ENCODE data around the gene CNNM4. TPM values are rescaled to one million over a fixed set of nuclear protein-coding genes. Genes with fewer than 3 reads are reported as not detected.

CNNM4 gene
- total and polyA plus RNA-seq, 10 donors = 1.5 to 14.4 (median 7.8) TPM

DNA sequence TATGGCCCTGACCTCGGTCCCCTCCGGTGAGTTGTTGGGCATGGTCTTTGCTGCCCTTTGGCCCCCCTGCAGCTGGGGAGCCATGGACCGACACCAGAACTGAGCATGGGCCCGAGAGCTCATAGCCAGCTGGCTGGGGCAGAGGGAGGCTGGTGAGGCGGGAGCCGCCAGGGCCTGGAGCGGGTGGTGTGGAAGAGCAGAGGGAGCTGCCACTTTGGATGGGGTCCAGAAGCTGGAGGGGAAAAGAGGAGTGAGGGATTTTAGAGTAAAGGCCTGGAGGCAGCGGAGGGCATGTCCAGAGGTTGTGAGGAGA lies 38.9 kb downstream of the CNNM4 start:
- peaks cover 5 to 32% (median 16%) of the 10 kb centered on the region in 6 donors for H3K4me1 ChIP-seq
- DNase-seq = peak; percentile 54
- H3K4me3 ChIP-seq = no peak overlapping the region
- no peaks in the 10 kb centered on the region for H3K9me3 ChIP-seq
- intact Hi-C loops (cut with DNase I; ENCODE audit: low total_unique reads) = no loop called here
- 87 to 96% (median 91%) methylated on average over 8 of the region's 8 CpGs for WGBS, 5 donors
- no peaks in the 10 kb centered on the region for H3K27me3 ChIP-seq (replicated peaks in 1 of 7)
- no peak overlapping the region for H3K27ac ChIP-seq
- TF ChIP-seq POLR2AphosphoS5 (IDR thresholded peaks at IDR 0.05) (no peak), POLR2A (IDR thresholded peaks at IDR 0.05) (no peak)
- TF ChIP-seq, protein P1, sequence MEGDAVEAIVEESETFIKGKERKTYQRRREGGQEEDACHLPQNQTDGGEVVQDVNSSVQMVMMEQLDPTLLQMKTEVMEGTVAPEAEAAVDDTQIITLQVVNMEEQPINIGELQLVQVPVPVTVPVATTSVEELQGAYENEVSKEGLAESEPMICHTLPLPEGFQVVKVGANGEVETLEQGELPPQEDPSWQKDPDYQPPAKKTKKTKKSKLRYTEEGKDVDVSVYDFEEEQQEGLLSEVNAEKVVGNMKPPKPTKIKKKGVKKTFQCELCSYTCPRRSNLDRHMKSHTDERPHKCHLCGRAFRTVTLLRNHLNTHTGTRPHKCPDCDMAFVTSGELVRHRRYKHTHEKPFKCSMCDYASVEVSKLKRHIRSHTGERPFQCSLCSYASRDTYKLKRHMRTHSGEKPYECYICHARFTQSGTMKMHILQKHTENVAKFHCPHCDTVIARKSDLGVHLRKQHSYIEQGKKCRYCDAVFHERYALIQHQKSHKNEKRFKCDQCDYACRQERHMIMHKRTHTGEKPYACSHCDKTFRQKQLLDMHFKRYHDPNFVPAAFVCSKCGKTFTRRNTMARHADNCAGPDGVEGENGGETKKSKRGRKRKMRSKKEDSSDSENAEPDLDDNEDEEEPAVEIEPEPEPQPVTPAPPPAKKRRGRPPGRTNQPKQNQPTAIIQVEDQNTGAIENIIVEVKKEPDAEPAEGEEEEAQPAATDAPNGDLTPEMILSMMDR (IDR thresholded peaks at IDR 0.05 in 8 of 11, conservative IDR thresholded peaks at IDR 0.05 in 3 of 11) = no peak
- peaks cover 0 to 51% (median 29%) of the 10 kb centered on the region in 6 donors for H3K36me3 ChIP-seq

DNA sequence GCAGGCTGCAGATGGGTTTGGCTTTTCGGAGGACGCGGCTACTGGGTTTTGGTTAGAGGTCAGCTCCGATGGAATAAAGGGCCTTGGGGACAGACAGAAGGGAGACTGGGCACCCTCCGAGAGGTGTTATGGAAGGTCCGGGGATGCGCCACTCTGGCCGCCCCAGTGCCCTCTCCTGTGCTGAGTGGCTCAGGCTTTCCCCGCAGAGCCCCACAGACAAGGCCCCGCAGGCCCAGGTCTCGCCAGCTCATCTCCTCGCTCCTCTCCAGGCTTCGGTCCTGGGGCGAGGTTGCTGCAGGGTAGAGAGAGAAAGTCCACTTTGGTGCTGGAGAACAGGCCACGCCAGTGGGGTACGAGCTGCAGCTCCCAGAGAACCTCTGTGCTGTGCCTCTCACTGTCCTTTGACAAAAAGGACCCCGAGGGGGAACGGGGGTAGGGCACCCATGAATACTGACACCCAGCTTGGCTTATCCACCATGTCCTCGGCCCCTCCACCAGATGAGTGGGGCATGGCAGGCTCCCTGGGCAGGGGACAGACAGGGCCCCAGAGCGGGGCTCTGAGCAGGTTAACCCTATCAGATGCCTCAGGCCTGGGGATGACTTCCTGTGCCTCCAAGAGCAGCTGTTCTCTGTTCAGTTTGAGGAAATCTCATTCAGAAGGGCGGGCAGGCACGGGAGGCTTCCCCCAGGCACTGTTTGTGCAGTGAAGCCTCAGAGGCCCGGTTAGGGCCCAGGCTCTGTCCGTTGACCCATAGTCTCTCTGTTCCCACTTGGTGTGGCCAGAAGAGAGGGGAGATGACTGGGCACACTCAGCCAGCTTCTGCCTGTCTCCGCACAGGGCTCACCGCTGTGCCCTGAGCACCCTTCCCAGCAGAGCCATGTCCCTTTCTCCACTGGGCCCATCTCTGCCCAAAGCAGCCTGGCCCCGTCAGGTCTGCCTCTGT lies 39.6 kb downstream of the CNNM4 start:
- peak overlapping the region in 3 of 8 donors; percentile 8 to 35 (median 12) for H3K27ac ChIP-seq

DNA sequence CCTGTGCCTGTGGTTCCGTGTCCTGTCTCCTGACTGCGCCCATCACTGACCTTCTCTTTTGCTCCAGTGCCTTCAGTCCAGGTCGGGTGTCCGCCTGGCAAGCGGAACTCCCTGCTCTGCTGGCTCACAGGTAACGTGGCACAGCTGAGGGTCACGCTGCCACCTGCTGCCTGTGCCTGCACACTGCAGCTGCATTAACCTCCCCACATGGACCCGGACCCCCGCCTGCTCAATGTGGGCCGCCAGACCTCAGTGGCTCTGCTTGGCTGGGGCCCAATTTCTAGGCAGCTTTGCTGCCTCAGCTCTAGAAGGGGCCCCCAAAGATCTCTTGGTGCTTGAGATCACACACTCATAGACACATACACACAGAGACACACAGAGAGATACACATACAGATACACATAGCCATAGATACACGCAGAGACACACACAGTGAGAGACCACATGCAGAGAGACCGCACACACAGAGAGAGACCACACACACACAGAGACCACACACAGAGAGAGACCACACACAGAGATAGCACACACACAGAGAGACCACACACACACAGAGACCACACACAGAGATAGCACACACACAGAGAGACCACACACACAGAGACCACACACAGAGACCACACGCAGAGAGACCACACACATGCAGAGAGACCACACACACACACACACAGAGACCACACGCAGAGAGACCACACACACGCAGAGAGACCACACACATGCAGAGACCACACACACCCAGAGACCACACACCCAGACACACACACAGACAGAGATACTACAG lies 40.5 kb downstream of the CNNM4 start:
- Histone ChIP-seq H3K27ac (peak overlapping the region in 3 of 8 donors; percentile 8 to 81 (median 35)), H3K36me3 (peaks cover 0 to 51% (median 29%) of the 10 kb centered on the region in 6 donors), H3K4me3 (no peak overlapping the region), H3K27me3 (replicated peaks in 1 of 7) (no peaks in the 10 kb centered on the region), H3K4me1 (peaks cover 6 to 42% (median 22%) of the 10 kb centered on the region in 6 donors), H3K9me3 (no peaks in the 10 kb centered on the region)
- TF ChIP-seq POLR2A (IDR thresholded peaks at IDR 0.05) (no peak), POLR2AphosphoS5 (IDR thresholded peaks at IDR 0.05) (peak; percentile 62 to 76 (median 67))
- TF ChIP-seq, protein P1 (IDR thresholded peaks at IDR 0.05 in 8 of 11, conservative IDR thresholded peaks at IDR 0.05 in 3 of 11) = peak; percentile 84 to 93 (median 90)
- DNase-seq = peak; percentile 94
- WGBS, 5 donors = 37 to 46% (median 44%) methylated on average over 15 of the region's 15 CpGs
- intact Hi-C loops (cut with DNase I; ENCODE audit: low total_unique reads) = no loop called here

More for the DNA sequence above, 39.6 kb downstream of the CNNM4 start:
- Histone ChIP-seq H3K4me3 (no peak overlapping the region), H3K27me3 (replicated peaks in 1 of 7) (no peaks in the 10 kb centered on the region), H3K9me3 (no peaks in the 10 kb centered on the region), H3K4me1 (peaks cover 5 to 39% (median 19%) of the 10 kb centered on the region in 6 donors), H3K36me3 (peaks cover 0 to 51% (median 29%) of the 10 kb centered on the region in 6 donors)
- 76 to 89% (median 83%) methylated on average over 18 to 27 of the region's 27 CpGs for WGBS, 5 donors
- peak; percentile 71 for DNase-seq
- no peak for TF ChIP-seq POLR2AphosphoS5 (IDR thresholded peaks at IDR 0.05)
- TF ChIP-seq, protein P1 (IDR thresholded peaks at IDR 0.05 in 8 of 11, conservative IDR thresholded peaks at IDR 0.05 in 3 of 11) = no peak
- no peak for TF ChIP-seq POLR2A (IDR thresholded peaks at IDR 0.05)
- intact Hi-C loops (cut with DNase I; ENCODE audit: low total_unique reads) = no loop called here
